Activated T-helper 1 cell treated with anti-CD3 and anti-CD28 coated beads, Interleukin-12 subunit alpha, Interleukin-12 subunit beta, Interleukin-2, Interleukin-4 antibody, amounts not matched to agents 30 ng/mL and 10 ng/mL and 1 ng/mL, durations not matched to agents 14 hours and 24 hours and 36 hours (primary cell): ENCODE data around the gene SLC25A30. TPM values are rescaled to one million over a fixed set of nuclear protein-coding genes. Genes with fewer than 3 reads are reported as not detected.
A peak's percentile ranks its signal among the peaks of the same experiment; 100 is the strongest.
"Not testable (repeated sequence)": the region's sequence is repeated elsewhere in the genome, so short reads cannot be mapped to it uniquely, and the experiment has no call there.

Source experiments
- DNase-seq: peaks from one replicate; pipeline ENCODE4 v3.0.0; 2021; ENCODE audit warnings: low spot score
- H3K27ac Mint-ChIP-seq: one replicate; pipeline ENCODE4 v1.8.0; 2021; ENCODE audit warnings: mild to moderate bottlenecking, mixed read lengths
- H3K27me3 Mint-ChIP-seq: one replicate; pipeline ENCODE4 v1.8.0; 2022; ENCODE audit warnings: mild to moderate bottlenecking, moderate library complexity, mixed read lengths; ENCODE audit not compliant: insufficient read depth
- H3K36me3 Mint-ChIP-seq: one replicate; pipeline ENCODE4 v1.8.0; 2021; ENCODE audit warnings: low read depth, mixed read lengths
- H3K4me1 Mint-ChIP-seq: one replicate; pipeline ENCODE4 v1.8.0; 2021; ENCODE audit warnings: low read depth, mixed read lengths
- H3K4me3 Mint-ChIP-seq: one replicate; pipeline ENCODE4 v1.8.0; 2021; ENCODE audit warnings: mild to moderate bottlenecking, moderate library complexity, mixed read lengths
- H3K9me3 Mint-ChIP-seq: one replicate; pipeline ENCODE4 v1.8.0; 2021; ENCODE audit warnings: mixed read lengths
- intact Hi-C: fragments of 100-400 bp; cut with micrococcal nuclease; formaldehyde crosslinking; loops from one replicate; pipeline ENCODE4 v1.15.1; 2024
- total RNA-seq: library from RNA; stranded (reverse); gene quantifications from 2 replicates; pipeline ENCODE4 v1.2.3, GENCODE V29; 2022

The SLC25A30 gene
- total RNA-seq, 1 donor from 2014 or later, result 16.3 TPM

GRCh38 chr13:45419389-45419788 lies 1.2 kb upstream of the SLC25A30 start:
- intact Hi-C loops, result loop anchor here (5.0 kb wide), 2 partner anchors 372 to 1277 kb away; no protein-coding TSS in a partner anchor
- not testable (repeated sequence) for H3K27me3 Mint-ChIP-seq, H3K27ac Mint-ChIP-seq, DNase-seq, H3K9me3 Mint-ChIP-seq, H3K36me3 Mint-ChIP-seq, H3K4me3 Mint-ChIP-seq
- peaks cover 18% of the 10 kb centered on the region for H3K4me1 Mint-ChIP-seq

GRCh38 chr13:45416516-45417128 lies 1.6 kb downstream of the SLC25A30 start:
- Mint-ChIP-seq H3K27me3 (no peaks in the 10 kb centered on the region), H3K9me3 (no peaks in the 10 kb centered on the region), H3K27ac (peak overlapping the region; percentile 92), H3K4me3 (peak overlapping the region; percentile 94), H3K36me3 (peaks cover 3% of the 10 kb centered on the region), H3K4me1 (peaks cover 18% of the 10 kb centered on the region)
- no peak for DNase-seq
- intact Hi-C loops, result loop anchor here (1.0 to 5.0 kb wide), 5 partner anchors 20 to 1274 kb away; no protein-coding TSS in a partner anchor

- intact Hi-C loops, result loop anchor here (5.0 kb wide), 2 partner anchors 368 to 1273 kb away; no protein-coding TSS in a partner anchor
- H3K36me3 Mint-ChIP-seq, result peaks cover 5% of the 10 kb centered on the region
- peak overlapping the region; percentile 15 for H3K4me3 Mint-ChIP-seq
- H3K9me3 Mint-ChIP-seq, result no peaks in the 10 kb centered on the region
- no peak for DNase-seq
- no peaks in the 10 kb centered on the region for H3K27me3 Mint-ChIP-seq
- peaks cover 18% of the 10 kb centered on the region for H3K4me1 Mint-ChIP-seq
- no peak overlapping the region for H3K27ac Mint-ChIP-seq
Measured at GRCh38 chr13:45415112-45415511, 3.1 kb downstream of the SLC25A30 start.

- H3K4me3 Mint-ChIP-seq, result no peak overlapping the region
- H3K36me3 Mint-ChIP-seq, result peaks cover 9% of the 10 kb centered on the region
- H3K27me3 Mint-ChIP-seq, result no peaks in the 10 kb centered on the region
- no peak overlapping the region for H3K27ac Mint-ChIP-seq
- peaks cover 18% of the 10 kb centered on the region for H3K4me1 Mint-ChIP-seq
- no peak for DNase-seq
- intact Hi-C loops, result no loop called here
- H3K9me3 Mint-ChIP-seq, result no peaks in the 10 kb centered on the region
Measured at GRCh38 chr13:45413826-45414307, 4.3 kb downstream of the SLC25A30 start.

GRCh38 chr13:45412274-45413049 lies 5.7 kb downstream of the SLC25A30 start:
- peaks cover 15% of the 10 kb centered on the region for H3K4me1 Mint-ChIP-seq

GRCh38 chr13:45411631-45412030 lies 6.5 kb downstream of the SLC25A30 start:
- Mint-ChIP-seq H3K36me3 (peaks cover 24% of the 10 kb centered on the region), H3K4me3 (no peak overlapping the region), H3K4me1 (peaks cover 10% of the 10 kb centered on the region), H3K27ac (no peak overlapping the region), H3K27me3 (no peaks in the 10 kb centered on the region), H3K9me3 (no peaks in the 10 kb centered on the region)
- DNase-seq, result no peak
- intact Hi-C loops, result no loop called here

More at GRCh38 chr13:45412274-45413049, 5.7 kb downstream of the SLC25A30 start:
- DNase-seq, result no peak
- Mint-ChIP-seq H3K27me3 (no peaks in the 10 kb centered on the region), H3K36me3 (peaks cover 21% of the 10 kb centered on the region), H3K4me3 (no peak overlapping the region), H3K27ac (no peak overlapping the region), H3K9me3 (no peaks in the 10 kb centered on the region)
- intact Hi-C loops, result no loop called here

- intact Hi-C loops, result no loop called here
- Mint-ChIP-seq H3K27ac (no peak overlapping the region), H3K4me1 (peaks cover 13% of the 10 kb centered on the region), H3K4me3 (no peak overlapping the region), H3K9me3 (no peaks in the 10 kb centered on the region), H3K27me3 (no peaks in the 10 kb centered on the region), H3K36me3 (peaks cover 28% of the 10 kb centered on the region)
- DNase-seq, result no peak
Measured at GRCh38 chr13:45411221-45411620, 7.0 kb downstream of the SLC25A30 start.

- intact Hi-C loops, result no loop called here
- DNase-seq, result no peak
- peaks cover 32% of the 10 kb centered on the region for H3K36me3 Mint-ChIP-seq
- H3K27me3 Mint-ChIP-seq, result no peaks in the 10 kb centered on the region
- peaks cover 13% of the 10 kb centered on the region for H3K4me1 Mint-ChIP-seq
- no peaks in the 10 kb centered on the region for H3K9me3 Mint-ChIP-seq
- H3K27ac Mint-ChIP-seq, result no peak overlapping the region
- no peak overlapping the region for H3K4me3 Mint-ChIP-seq
Measured at GRCh38 chr13:45410466-45410865, 7.7 kb downstream of the SLC25A30 start.

- Mint-ChIP-seq H3K4me1 (peaks cover 13% of the 10 kb centered on the region), H3K4me3 (no peak overlapping the region), H3K27ac (no peak overlapping the region), H3K9me3 (no peaks in the 10 kb centered on the region), H3K27me3 (no peaks in the 10 kb centered on the region), H3K36me3 (peaks cover 35% of the 10 kb centered on the region)
- intact Hi-C loops, result no loop called here
- no peak for DNase-seq
Measured at GRCh38 chr13:45410001-45410400, 8.2 kb downstream of the SLC25A30 start.

- H3K4me3 Mint-ChIP-seq, result no peak overlapping the region
- H3K27ac Mint-ChIP-seq, result no peak overlapping the region
- intact Hi-C loops, result no loop called here
- H3K9me3 Mint-ChIP-seq, result no peaks in the 10 kb centered on the region
- no peak for DNase-seq
- H3K36me3 Mint-ChIP-seq, result peaks cover 50% of the 10 kb centered on the region
- H3K27me3 Mint-ChIP-seq, result no peaks in the 10 kb centered on the region
- peaks cover 15% of the 10 kb centered on the region for H3K4me1 Mint-ChIP-seq
Measured at GRCh38 chr13:45406421-45406820, 11.8 kb downstream of the SLC25A30 start.

- no peak overlapping the region for H3K4me3 Mint-ChIP-seq
- peaks cover 40% of the 10 kb centered on the region for H3K4me1 Mint-ChIP-seq
- no peaks in the 10 kb centered on the region for H3K9me3 Mint-ChIP-seq
- no peaks in the 10 kb centered on the region for H3K27me3 Mint-ChIP-seq
- DNase-seq, result no peak
- intact Hi-C loops, result no loop called here
- no peak overlapping the region for H3K27ac Mint-ChIP-seq
- H3K36me3 Mint-ChIP-seq, result peaks cover 50% of the 10 kb centered on the region
Measured at GRCh38 chr13:45403081-45403480, 15.1 kb downstream of the SLC25A30 start.

GRCh38 chr13:45402641-45403040 lies 15.5 kb downstream of the SLC25A30 start:
- H3K36me3 Mint-ChIP-seq, result peaks cover 50% of the 10 kb centered on the region
- intact Hi-C loops, result no loop called here
- no peaks in the 10 kb centered on the region for H3K9me3 Mint-ChIP-seq
- no peaks in the 10 kb centered on the region for H3K27me3 Mint-ChIP-seq
- H3K4me1 Mint-ChIP-seq, result peaks cover 40% of the 10 kb centered on the region
- H3K27ac Mint-ChIP-seq, result no peak overlapping the region
- no peak overlapping the region for H3K4me3 Mint-ChIP-seq
- no peak for DNase-seq

- Mint-ChIP-seq H3K4me3 (no peak overlapping the region), H3K36me3 (peaks cover 46% of the 10 kb centered on the region), H3K27ac (peak overlapping the region; percentile 22), H3K4me1 (peaks cover 42% of the 10 kb centered on the region), H3K27me3 (no peaks in the 10 kb centered on the region), H3K9me3 (no peaks in the 10 kb centered on the region)
- DNase-seq, result no peak
- intact Hi-C loops, result no loop called here
Measured at GRCh38 chr13:45401314-45401713, 16.9 kb downstream of the SLC25A30 start.
